ENCODE data around the gene NOP10. TPM values are rescaled to one million over a fixed set of nuclear protein-coding genes. Genes with fewer than 3 reads are reported as not detected.
A peak's percentile ranks its signal among the peaks of the same experiment; 100 is the strongest.

The NOP10 gene
- total RNA-seq, 1 donor from 2014 or later = 267 TPM

GRCh38 chr15:34366271-34367065 is 23.5 kb upstream of the NOP10 start:
- DNase-seq (ENCODE audit: low spot score) = peak; percentile 46
- H3K27ac Mint-ChIP-seq = peak overlapping the region; percentile 95
- H3K9me3 Mint-ChIP-seq = no peaks in the 10 kb centered on the region
- peak overlapping the region; percentile 98 for H3K4me3 Mint-ChIP-seq
- peaks cover 39% of the 10 kb centered on the region for H3K4me1 Mint-ChIP-seq (ENCODE audit: low read depth)
- peaks cover 13% of the 10 kb centered on the region for H3K36me3 Mint-ChIP-seq (ENCODE audit: low read depth)
- intact Hi-C loops (cut with micrococcal nuclease) = loop anchor here (1.0 to 10.0 kb wide), 11 partner anchors 23 to 302 kb away; partner anchors contain the start of genes EMC7, GOLGA8A, GOLGA8B and KATNBL1
- no peaks in the 10 kb centered on the region for H3K27me3 Mint-ChIP-seq (ENCODE audit: insufficient read depth)

- no peak for DNase-seq (ENCODE audit: low spot score)
- intact Hi-C loops (cut with micrococcal nuclease) = loop anchor here (1.0 to 10.0 kb wide), 5 partner anchors 31 to 301 kb away; partner anchors contain the start of gene EMC7
- Mint-ChIP-seq H3K27me3 (ENCODE audit: insufficient read depth) (no peaks in the 10 kb centered on the region), H3K9me3 (no peaks in the 10 kb centered on the region), H3K4me1 (ENCODE audit: low read depth) (peaks cover 39% of the 10 kb centered on the region), H3K27ac (peak overlapping the region; percentile 69), H3K36me3 (ENCODE audit: low read depth) (peaks cover 19% of the 10 kb centered on the region), H3K4me3 (peak overlapping the region; percentile 98)
These were observed 22.9 kb upstream of the NOP10 start for GRCh38 chr15:34365836-34366235.

- no peak for DNase-seq (ENCODE audit: low spot score)
- Mint-ChIP-seq H3K36me3 (ENCODE audit: low read depth) (peaks cover 22% of the 10 kb centered on the region), H3K27ac (peak overlapping the region; percentile 69), H3K4me3 (peak overlapping the region; percentile 98), H3K9me3 (no peaks in the 10 kb centered on the region), H3K27me3 (ENCODE audit: insufficient read depth) (no peaks in the 10 kb centered on the region), H3K4me1 (ENCODE audit: low read depth) (peaks cover 37% of the 10 kb centered on the region)
- intact Hi-C loops (cut with micrococcal nuclease) = loop anchor here (10.0 kb wide), 1 partner anchor 300 kb away; no protein-coding TSS in a partner anchor
These were observed 22.3 kb upstream of the NOP10 start for GRCh38 chr15:34365091-34365825.

DNA sequence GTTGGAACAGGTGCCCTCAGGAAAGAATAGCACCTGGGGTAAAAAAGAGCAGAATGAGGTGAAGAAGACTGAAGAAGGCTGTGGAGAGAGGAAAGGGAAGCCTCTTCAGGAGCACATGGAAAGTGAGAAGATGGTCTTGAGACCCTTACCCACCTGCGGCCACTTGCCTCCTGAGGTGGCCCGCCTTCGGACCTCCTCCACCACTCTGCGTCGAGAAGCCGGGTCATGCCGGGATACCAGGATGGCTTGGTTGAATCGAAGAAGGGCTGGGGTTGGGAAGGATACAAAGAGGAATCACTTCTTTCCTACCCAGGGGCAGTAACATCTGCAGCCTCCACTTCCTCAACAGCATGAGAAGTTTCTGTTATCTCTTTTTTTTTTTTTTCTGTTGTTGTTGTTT is 21.1 kb upstream of the NOP10 start:
- Mint-ChIP-seq H3K27ac (no peak overlapping the region), H3K9me3 (no peaks in the 10 kb centered on the region), H3K4me3 (no peak overlapping the region), H3K36me3 (ENCODE audit: low read depth) (peaks cover 30% of the 10 kb centered on the region), H3K4me1 (ENCODE audit: low read depth) (peaks cover 30% of the 10 kb centered on the region), H3K27me3 (ENCODE audit: insufficient read depth) (no peaks in the 10 kb centered on the region)
- intact Hi-C loops (cut with micrococcal nuclease) = loop anchor here (10.0 kb wide), 1 partner anchor 299 kb away; no protein-coding TSS in a partner anchor
- DNase-seq (ENCODE audit: low spot score) = no peak

GRCh38 chr15:34362047-34362773 is 19.3 kb upstream of the NOP10 start:
- no peaks in the 10 kb centered on the region for H3K27me3 Mint-ChIP-seq (ENCODE audit: insufficient read depth)
- peaks cover 24% of the 10 kb centered on the region for H3K4me1 Mint-ChIP-seq (ENCODE audit: low read depth)
- no peak overlapping the region for H3K4me3 Mint-ChIP-seq
- no peak overlapping the region for H3K27ac Mint-ChIP-seq
- H3K36me3 Mint-ChIP-seq (ENCODE audit: low read depth) = peaks cover 37% of the 10 kb centered on the region
- no peak for DNase-seq (ENCODE audit: low spot score)
- H3K9me3 Mint-ChIP-seq = no peaks in the 10 kb centered on the region
- intact Hi-C loops (cut with micrococcal nuclease) = loop anchor here (10.0 kb wide), 1 partner anchor 297 kb away; no protein-coding TSS in a partner anchor

GRCh38 chr15:34361278-34361677 is 18.3 kb upstream of the NOP10 start:
- Mint-ChIP-seq H3K27me3 (ENCODE audit: insufficient read depth) (no peaks in the 10 kb centered on the region), H3K36me3 (ENCODE audit: low read depth) (peaks cover 37% of the 10 kb centered on the region), H3K9me3 (no peaks in the 10 kb centered on the region), H3K27ac (no peak overlapping the region), H3K4me1 (ENCODE audit: low read depth) (peaks cover 24% of the 10 kb centered on the region), H3K4me3 (no peak overlapping the region)
- DNase-seq (ENCODE audit: low spot score) = no peak
- intact Hi-C loops (cut with micrococcal nuclease) = loop anchor here (10.0 kb wide), 1 partner anchor 296 kb away; no protein-coding TSS in a partner anchor

- H3K27me3 Mint-ChIP-seq (ENCODE audit: insufficient read depth) = no peaks in the 10 kb centered on the region
- intact Hi-C loops (cut with micrococcal nuclease) = loop anchor here (10.0 kb wide), 1 partner anchor 295 kb away; no protein-coding TSS in a partner anchor
- no peak overlapping the region for H3K27ac Mint-ChIP-seq
- peaks cover 41% of the 10 kb centered on the region for H3K36me3 Mint-ChIP-seq (ENCODE audit: low read depth)
- H3K4me1 Mint-ChIP-seq (ENCODE audit: low read depth) = peaks cover 15% of the 10 kb centered on the region
- H3K4me3 Mint-ChIP-seq = no peak overlapping the region
- no peaks in the 10 kb centered on the region for H3K9me3 Mint-ChIP-seq
- DNase-seq (ENCODE audit: low spot score) = no peak
These were observed 17.4 kb upstream of the NOP10 start for GRCh38 chr15:34360298-34360697.

GRCh38 chr15:34359416-34359815 is 16.5 kb upstream of the NOP10 start:
- no peaks in the 10 kb centered on the region for H3K9me3 Mint-ChIP-seq
- H3K27ac Mint-ChIP-seq = no peak overlapping the region
- DNase-seq (ENCODE audit: low spot score) = no peak
- H3K4me3 Mint-ChIP-seq = no peak overlapping the region
- intact Hi-C loops (cut with micrococcal nuclease) = no loop called here
- H3K4me1 Mint-ChIP-seq (ENCODE audit: low read depth) = peaks cover 12% of the 10 kb centered on the region
- peaks cover 42% of the 10 kb centered on the region for H3K36me3 Mint-ChIP-seq (ENCODE audit: low read depth)
- no peaks in the 10 kb centered on the region for H3K27me3 Mint-ChIP-seq (ENCODE audit: insufficient read depth)

- Mint-ChIP-seq H3K4me1 (ENCODE audit: low read depth) (peaks cover 12% of the 10 kb centered on the region), H3K4me3 (no peak overlapping the region), H3K9me3 (no peaks in the 10 kb centered on the region), H3K27ac (no peak overlapping the region), H3K36me3 (ENCODE audit: low read depth) (peaks cover 42% of the 10 kb centered on the region), H3K27me3 (ENCODE audit: insufficient read depth) (no peaks in the 10 kb centered on the region)
- no peak for DNase-seq (ENCODE audit: low spot score)
- intact Hi-C loops (cut with micrococcal nuclease) = no loop called here
These were observed 16.0 kb upstream of the NOP10 start for GRCh38 chr15:34358948-34359347.

DNA sequence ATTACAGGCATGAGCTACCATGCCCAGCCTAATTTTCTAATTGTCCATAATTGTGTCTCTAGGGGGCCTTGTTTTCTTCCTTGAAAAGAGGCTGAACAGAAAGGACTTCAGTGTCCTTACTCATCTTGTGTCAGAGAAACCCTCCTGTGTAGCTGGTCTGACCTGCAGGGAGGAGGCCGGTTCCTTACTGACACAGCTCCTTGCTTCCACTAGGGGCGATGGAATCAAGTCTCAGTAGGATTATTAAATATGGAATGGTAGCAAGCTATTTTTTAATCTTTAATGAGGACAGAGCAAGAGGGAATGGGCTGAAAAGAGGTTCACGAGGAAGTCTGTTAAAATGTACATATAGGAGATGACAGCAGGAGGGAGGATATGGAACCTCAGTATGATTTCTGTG is 15.4 kb upstream of the NOP10 start:
- no peak overlapping the region for H3K4me3 Mint-ChIP-seq
- H3K36me3 Mint-ChIP-seq (ENCODE audit: low read depth) = peaks cover 42% of the 10 kb centered on the region
- intact Hi-C loops (cut with micrococcal nuclease) = no loop called here
- H3K4me1 Mint-ChIP-seq (ENCODE audit: low read depth) = peaks cover 12% of the 10 kb centered on the region
- no peaks in the 10 kb centered on the region for H3K27me3 Mint-ChIP-seq (ENCODE audit: insufficient read depth)
- no peak overlapping the region for H3K27ac Mint-ChIP-seq
- DNase-seq (ENCODE audit: low spot score) = no peak
- H3K9me3 Mint-ChIP-seq = no peaks in the 10 kb centered on the region

GRCh38 chr15:34357653-34358052 is 14.7 kb upstream of the NOP10 start:
- Mint-ChIP-seq H3K27me3 (ENCODE audit: insufficient read depth) (no peaks in the 10 kb centered on the region), H3K4me3 (no peak overlapping the region), H3K27ac (no peak overlapping the region), H3K36me3 (ENCODE audit: low read depth) (peaks cover 39% of the 10 kb centered on the region), H3K4me1 (ENCODE audit: low read depth) (peaks cover 7% of the 10 kb centered on the region), H3K9me3 (no peaks in the 10 kb centered on the region)
- intact Hi-C loops (cut with micrococcal nuclease) = no loop called here
- DNase-seq (ENCODE audit: low spot score) = no peak

DNA sequence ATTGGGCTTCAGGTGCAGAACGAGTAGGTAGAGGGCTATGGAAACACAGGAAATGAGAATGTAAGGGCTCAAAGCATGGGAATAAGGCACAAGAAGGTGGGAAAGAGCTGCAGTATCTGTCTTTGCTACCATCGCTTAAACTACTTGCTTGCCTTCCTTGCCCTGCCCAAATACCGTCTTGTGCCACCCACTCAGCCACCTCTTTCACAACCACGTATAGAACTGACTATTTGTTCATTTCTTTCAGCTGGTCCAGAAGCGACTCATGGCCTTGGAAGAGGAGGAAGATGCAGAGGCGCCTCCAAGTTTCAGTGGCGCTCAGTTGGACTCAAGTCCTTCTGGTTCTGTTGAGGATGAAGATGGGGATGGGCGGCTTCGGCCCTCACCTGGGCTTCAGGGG is 12.3 kb upstream of the NOP10 start:
- no peak for DNase-seq (ENCODE audit: low spot score)
- peaks cover 5% of the 10 kb centered on the region for H3K4me1 Mint-ChIP-seq (ENCODE audit: low read depth)
- H3K36me3 Mint-ChIP-seq (ENCODE audit: low read depth) = peaks cover 23% of the 10 kb centered on the region
- no peaks in the 10 kb centered on the region for H3K27me3 Mint-ChIP-seq (ENCODE audit: insufficient read depth)
- H3K4me3 Mint-ChIP-seq = no peak overlapping the region
- no peaks in the 10 kb centered on the region for H3K9me3 Mint-ChIP-seq
- intact Hi-C loops (cut with micrococcal nuclease) = no loop called here
- H3K27ac Mint-ChIP-seq = no peak overlapping the region
